Subcutaneous adipose tissue (tissue), 4 donors: ENCODE results near the gene TRIM28. TPM values are rescaled to one million over a fixed set of nuclear protein-coding genes. Genes with fewer than 3 reads are reported as not detected.

Experiments used
- CTCF ChIP-seq: fragments of 450-650 bp; IDR thresholded peaks from one replicate; pipeline ENCODE4 v1.5.1; 2016; ENCODE audit warnings: low read depth, mild to moderate bottlenecking, control low read depth, antibody characterized with exemption, moderate library complexity
- total RNA-seq, 4 donors: library from RNA; depleted of rRNA; stranded (reverse); fragments of >200 nt; gene quantifications; one replicate each; pipeline ENCODE4 v1.1.0, GENCODE V29; 2016

The TRIM28 gene
- total RNA-seq, 4 donors from 2014 or later, result 87.9 to 163 (median 119) TPM

GRCh38 chr19:58563034-58563573, 19.2 kb downstream of the TRIM28 start:
- TF ChIP-seq CTCF, result no peak

GRCh38 chr19:58563823-58564222, 20.0 kb downstream of the TRIM28 start:
- TF ChIP-seq CTCF, result no peak

GRCh38 chr19:58566989-58567388, 23.1 kb downstream of the TRIM28 start:
- TF ChIP-seq CTCF, result no peak

GRCh38 chr19:58568453-58569130, 24.7 kb downstream of the TRIM28 start:
- no peak for TF ChIP-seq CTCF

- no peak for TF ChIP-seq CTCF
These were observed 25.5 kb downstream of the TRIM28 start for GRCh38 chr19:58569191-58569942.

- TF ChIP-seq CTCF, result no peak
These were observed 26.2 kb downstream of the TRIM28 start for GRCh38 chr19:58569943-58570670.
